Medulla oblongata (tissue), 1 donor: ENCODE measurements around the gene YAF2.
"Not testable (repeated sequence)": the region's sequence is repeated elsewhere in the genome, so short reads cannot be mapped to it uniquely, and the experiment has no call there.

Experiments used
- DNase-seq: peaks from one replicate; pipeline ENCODE4 v3.0.0-alpha.2; 2015; ENCODE audit errors: extremely low spot score

The YAF2 gene

GRCh38 chr12:42255221-42255865, 17.3 kb upstream of the YAF2 start:
- DNase-seq, result no peak

DNA sequence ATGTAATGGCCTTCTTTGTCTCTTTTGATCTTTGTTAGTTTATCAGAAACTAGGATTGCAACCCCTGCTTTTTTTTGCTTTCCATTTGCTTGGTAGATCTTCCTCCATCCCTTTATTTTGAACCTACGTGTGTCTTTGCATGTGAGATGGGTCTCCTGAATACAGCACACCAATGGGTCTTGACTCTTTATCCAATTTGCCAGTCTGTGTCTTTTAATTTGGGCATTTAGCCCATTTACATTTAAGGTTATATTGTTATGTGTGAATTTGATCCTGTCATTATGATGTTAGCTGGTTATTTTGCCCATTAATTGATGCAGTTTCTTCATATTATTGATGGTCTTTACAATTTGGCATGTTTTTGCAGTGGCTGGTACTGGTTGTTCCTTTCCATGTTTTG, 14.6 kb upstream of the YAF2 start:
- DNase-seq, result not testable (repeated sequence)

GRCh38 chr12:42249033-42249432, 11.0 kb upstream of the YAF2 start:
- DNase-seq, result not testable (repeated sequence)

DNA sequence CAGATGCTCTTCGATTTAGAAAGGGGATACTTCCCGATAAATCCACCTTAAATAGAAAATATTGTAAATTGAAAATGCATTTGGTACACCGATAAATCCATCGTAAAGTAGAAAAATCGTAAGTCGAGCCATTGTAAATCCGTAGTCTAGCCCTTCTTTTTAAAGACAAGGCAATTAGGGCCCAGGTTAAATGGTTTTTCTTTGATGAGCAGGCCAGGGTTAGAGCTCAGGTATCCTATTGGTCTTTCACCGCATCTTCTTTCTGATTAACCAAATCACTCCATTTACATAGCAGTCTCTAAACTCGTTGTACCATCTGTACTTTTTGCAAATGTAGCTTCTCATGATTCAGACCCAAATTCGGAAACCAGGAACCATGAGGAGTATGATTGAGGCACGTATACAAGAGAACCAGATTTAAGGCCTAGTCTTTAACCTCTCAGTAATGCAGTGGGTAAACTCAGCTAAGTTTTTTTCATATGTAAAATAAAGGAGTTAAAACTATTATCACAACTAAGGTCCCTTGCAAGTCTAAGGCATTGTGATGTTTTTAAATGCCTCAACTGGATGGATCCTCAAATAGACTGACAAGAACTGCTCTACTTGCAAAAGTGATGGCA, 2.2 kb upstream of the YAF2 start:
- DNase-seq, result no peak

DNA sequence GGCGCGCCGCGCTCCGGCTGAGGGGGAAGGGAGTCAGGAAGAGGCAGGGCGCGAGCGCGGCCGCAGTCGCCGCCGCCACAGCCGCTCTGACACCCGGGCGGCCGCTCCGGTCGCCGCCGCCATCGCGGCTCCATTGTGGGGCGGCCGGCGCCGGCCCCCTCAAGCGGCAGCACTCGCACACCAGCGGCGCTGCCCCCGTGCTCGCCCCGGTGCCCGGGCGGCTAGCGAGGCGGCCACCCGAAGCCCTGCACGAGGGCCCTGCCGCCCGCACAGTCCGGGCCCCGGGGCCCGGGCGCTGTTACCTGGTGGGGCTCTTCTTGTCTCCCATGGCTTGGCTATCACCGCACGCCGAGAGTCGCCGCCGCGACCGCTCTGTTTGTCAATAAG, 202 bp downstream of the YAF2 start:
- DNase-seq, result no peak

DNA sequence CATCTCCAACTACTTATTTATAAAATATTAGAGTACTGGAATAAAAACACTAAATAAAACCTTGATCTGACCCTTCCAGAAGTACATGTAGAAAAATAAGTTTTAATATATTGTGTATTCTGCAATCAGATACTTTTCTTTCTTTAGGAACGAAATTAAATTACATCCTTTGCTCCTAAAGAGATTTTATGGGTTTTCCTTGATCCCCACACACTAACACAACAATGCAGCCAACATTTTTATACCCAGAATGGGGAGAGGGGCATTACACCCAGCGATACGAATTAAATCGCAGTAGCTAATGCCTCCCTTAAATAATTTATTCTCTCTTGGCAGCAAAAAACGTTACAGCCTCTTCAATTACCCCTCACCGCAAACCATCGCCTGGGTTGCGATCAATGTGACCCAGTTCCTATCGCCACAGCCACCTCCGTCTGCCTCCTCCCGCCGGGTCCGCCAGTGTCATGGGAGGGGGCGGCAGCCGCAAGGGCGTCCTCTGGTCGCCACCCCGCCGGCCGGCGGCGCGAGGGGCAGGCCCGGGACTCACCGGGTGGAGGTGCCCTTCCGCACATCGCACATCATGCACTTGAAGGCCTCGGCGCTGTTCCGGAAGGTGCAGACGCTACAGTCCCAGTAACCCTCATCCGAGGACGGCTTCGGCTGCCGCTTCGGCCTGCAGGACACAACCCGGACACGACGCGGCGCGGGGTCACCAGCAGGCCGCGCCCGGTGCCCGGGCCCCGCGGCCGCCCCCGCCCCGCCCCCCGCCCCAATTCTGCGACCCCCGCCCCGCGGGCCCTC, 796 bp downstream of the YAF2 start:
- peak; percentile 66 for DNase-seq

- peak; percentile 14 for DNase-seq
These were observed 2.0 kb downstream of the YAF2 start for GRCh38 chr12:42236017-42236416.

GRCh38 chr12:42235426-42235825, 2.6 kb downstream of the YAF2 start:
- DNase-seq, result peak; percentile 70

- peak; percentile 49 for DNase-seq
These were observed 3.1 kb downstream of the YAF2 start for GRCh38 chr12:42234970-42235369.

DNA sequence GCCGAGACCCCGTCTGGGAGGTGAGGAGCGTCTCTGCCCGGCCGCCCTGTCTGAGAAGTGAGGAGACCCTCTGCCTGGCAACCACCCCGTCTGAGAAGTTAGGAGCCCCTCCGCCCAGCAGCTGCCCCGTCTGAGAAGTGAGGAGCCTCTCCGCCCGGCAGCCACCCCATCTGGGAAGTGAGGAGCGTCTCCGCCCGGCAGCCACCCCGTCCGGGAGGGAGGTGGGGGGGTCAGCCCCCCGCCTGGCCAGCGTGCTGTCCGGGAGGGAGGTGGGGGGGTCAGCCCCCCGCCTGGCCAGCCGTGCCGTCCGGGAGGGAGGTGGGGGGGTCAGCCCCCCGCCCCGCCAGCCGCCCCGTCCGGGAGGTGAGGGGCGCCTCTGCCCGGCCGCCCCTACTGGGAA, 10.5 kb downstream of the YAF2 start:
- not testable (repeated sequence) for DNase-seq

GRCh38 chr12:42224501-42224900, 13.5 kb downstream of the YAF2 start:
- DNase-seq, result not testable (repeated sequence)

GRCh38 chr12:42222724-42223123, 15.3 kb downstream of the YAF2 start:
- DNase-seq, result no peak

DNA sequence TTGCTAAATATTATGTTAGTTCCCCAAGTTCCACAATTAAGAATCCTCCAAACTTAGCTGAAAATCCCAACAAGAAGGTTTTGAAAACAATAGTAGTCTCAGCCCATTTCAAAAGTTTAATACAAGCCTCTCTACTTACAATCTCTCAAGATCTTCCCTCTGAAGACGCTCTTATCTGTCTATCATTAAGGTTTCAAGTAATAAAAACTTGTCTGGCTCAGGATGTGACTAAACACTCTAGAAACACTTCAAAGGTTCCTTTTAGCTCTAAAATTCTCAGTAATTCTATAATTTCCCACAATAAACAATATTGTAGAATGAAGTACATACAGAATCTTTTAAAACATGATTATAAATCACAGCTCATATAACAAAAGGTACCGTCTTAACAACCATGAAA, 16.3 kb downstream of the YAF2 start:
- DNase-seq, result no peak

DNA sequence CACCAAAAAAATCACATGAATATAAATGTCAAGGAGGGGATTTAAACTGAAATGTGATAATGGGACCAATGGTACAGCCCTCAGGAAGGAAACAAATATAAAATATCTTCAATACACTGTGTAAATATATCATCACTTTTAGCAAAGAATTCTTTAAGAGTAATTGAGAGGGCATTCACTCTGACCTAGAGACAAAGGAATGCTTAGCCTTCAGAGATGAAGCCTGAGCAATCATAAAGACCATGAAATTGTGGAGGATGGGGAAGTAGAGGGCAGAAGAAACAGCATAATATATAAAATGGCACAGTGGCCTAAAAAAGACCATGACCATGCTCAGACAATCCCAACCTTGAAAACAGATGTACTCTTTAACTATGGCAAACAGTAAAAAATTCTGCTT, 20.4 kb downstream of the YAF2 start:
- DNase-seq, result no peak

DNA sequence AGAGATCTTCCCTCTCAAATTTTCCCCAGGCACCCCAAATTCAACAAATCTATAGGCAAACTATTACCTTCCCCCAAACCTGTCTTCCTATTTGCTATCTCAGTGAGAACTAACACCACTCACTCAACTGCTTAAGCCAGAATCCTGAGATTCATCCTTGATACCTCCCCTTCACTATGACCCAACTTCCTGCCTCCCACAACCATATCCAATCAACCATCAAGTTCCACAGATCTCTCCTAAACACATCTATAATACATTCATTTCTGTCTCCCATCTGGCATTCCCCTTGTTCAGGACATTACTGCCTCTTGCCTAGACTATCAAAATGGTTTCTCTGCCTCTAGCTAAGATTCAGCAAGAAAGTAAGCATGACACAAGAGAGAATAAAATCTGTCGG, 21.3 kb downstream of the YAF2 start:
- DNase-seq, result no peak

DNA sequence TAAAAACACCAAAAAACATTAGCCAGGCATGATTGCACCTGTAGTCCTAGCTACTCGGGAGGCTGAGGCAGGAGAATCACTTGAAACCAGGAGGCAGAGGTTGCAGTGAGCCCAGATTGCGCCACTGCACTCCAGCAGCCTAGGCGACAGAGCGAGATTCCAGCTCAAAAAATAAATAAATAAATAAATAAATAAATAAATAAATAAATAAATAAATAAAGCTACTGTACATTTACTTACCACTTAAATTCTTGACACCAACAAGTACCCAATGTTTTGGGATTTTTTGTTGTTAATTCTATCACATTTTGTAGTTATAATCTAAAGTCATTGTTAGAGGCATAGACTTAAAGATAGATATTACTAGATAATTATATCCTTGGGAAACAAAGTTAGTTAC, 22.3 kb downstream of the YAF2 start:
- DNase-seq, result not testable (repeated sequence)

DNA sequence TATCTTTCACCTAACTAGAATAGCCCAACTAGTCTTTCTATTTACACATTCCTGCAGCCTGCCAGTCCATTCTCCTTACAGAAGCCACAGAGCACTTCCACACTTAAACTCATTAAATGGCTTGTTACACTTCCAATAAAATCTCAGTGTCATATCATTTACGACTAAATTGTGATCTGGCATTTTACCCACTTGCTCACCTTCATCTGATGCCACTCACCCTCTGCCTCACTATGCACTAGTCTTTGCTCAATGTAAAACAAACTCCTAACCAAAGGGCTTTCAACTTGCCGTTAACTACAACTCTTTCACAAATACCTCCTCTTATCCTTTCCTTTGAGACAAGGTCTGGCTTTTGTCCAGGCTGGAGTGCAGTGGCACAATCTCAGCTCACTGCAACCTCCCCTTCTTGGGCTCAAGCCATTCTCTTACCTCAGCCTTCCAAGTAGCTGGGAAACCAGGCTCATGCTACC, 24.1 kb downstream of the YAF2 start:
- DNase-seq, result peak; percentile 47

DNA sequence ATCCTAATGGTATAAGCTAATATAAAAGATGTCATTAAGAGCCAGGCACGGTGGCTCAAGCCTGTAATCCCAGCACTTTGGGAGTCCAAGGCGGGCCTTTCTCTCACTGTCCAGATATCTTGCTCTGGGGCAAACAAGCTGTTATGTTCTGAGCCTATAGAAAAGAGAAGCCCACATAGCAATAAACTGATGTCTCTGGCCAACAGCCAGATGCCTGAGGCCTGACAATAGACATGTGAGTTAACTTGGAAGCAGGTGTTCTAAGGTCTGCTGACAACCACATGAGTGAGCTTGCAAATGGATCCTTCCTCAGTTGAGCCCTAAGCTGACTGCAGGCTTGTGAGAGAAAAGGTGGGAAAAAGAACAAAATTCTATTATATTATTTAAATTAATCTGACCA, 25.0 kb downstream of the YAF2 start:
- no peak for DNase-seq

GRCh38 chr12:42208574-42208973, 29.5 kb downstream of the YAF2 start:
- no peak for DNase-seq

GRCh38 chr12:42204819-42205218, 33.2 kb downstream of the YAF2 start:
- DNase-seq, result no peak

- DNase-seq, result no peak
These were observed 33.7 kb downstream of the YAF2 start for GRCh38 chr12:42204362-42204761.

DNA sequence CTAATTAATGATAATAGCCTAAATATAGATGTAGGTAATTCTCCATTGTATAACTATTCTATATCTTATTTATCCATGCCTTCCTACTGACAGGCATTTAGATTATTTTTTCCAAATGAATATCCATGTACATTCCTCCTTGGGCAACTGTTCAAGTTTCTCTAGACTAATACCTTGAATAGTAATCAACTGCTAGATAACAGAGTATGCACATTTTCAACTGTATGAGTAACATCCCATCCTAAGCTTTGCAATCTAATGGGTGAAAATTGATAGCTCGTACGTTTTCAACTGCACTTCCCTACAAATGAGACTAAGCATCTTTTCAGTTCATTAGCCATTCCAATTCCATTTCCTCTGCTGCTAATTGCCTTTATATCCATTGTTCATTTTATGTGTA, 37.0 kb downstream of the YAF2 start:
- no peak for DNase-seq

GRCh38 chr12:42199007-42199406, 39.0 kb downstream of the YAF2 start:
- no peak for DNase-seq
